Spleen (tissue), 7 donors: ENCODE results near the gene HSPBP1.

Experiments
- CTCF ChIP-seq, 11 experiments: fragments of 200-600 bp in 7 of 11; fragments of 450-650 bp in 4 of 11; sonication (generic) in 4 of 11; IDR thresholded peaks in 8 of 11; conservative IDR thresholded peaks in 3 of 11; 1 replicate in 7 of 11; 2 replicates in 4 of 11; pipeline versions ENCODE4 v1.4.0 to v1.8.0; 2016 to 2021; ENCODE audit warnings: antibody characterized with exemption in 11 of 11, inconsistent platforms in 4 of 11, mild to moderate bottlenecking in 1 of 11
- POLR2A ChIP-seq, 3 donors: fragments of 450-650 bp; IDR thresholded peaks; one replicate each; pipeline ENCODE4 v1.5.1; 2017; ENCODE audit warnings: antibody characterized with exemption in 3 of 3, mild to moderate bottlenecking in 1 of 3
- donor health status: DM: no; HTN: no; CAD: no; lungs with moderate emphysema.
- donor health status: DM: no; HTN: no; CAD: no.
- donor health status: DM: no; HTN: no; CAD: no.

- TF ChIP-seq CTCF (IDR thresholded peaks at IDR 0.05 in 8 of 11, conservative IDR thresholded peaks at IDR 0.05 in 3 of 11) (no peak), POLR2A (IDR thresholded peaks at IDR 0.05) (no peak)
Measured at GRCh38 chr19:55250262-55251036, 29.5 kb downstream of the HSPBP1 start.
